GM18499 (cell line): ENCODE data around the gene SEPTIN12.

Experiments
- ATAC-seq: cut with Tn5 transposase; IDR thresholded peaks from one replicate; pipeline ENCODE4 v1.9.1; 2021; ENCODE audit warnings: moderate number of reproducible peaks; ENCODE audit not compliant: insufficient read depth, unreplicated experiment

The SEPTIN12 gene

DNA sequence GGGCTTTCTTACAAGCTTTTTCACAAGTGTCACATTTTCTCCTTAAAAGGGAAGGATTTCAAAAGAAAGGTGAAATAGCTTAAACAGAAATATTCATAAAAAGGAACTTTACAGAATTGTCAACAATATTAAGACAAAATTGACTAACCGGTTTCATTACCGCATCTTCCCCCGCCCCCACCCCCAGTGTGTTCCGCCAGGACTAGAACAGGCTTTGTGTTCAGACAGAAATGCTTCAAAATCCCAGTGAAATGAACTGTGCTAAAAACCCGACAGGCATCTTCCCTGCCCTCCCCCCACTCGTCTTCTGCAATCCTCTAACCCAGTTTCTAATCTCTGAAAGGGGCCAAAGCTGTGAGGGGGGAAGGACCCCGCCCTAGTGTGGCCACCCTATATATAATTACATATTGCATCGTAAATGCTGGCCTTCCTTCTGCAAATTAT, 15.3 kb upstream of the SEPTIN12 start:
- ATAC-seq, result no peak

DNA sequence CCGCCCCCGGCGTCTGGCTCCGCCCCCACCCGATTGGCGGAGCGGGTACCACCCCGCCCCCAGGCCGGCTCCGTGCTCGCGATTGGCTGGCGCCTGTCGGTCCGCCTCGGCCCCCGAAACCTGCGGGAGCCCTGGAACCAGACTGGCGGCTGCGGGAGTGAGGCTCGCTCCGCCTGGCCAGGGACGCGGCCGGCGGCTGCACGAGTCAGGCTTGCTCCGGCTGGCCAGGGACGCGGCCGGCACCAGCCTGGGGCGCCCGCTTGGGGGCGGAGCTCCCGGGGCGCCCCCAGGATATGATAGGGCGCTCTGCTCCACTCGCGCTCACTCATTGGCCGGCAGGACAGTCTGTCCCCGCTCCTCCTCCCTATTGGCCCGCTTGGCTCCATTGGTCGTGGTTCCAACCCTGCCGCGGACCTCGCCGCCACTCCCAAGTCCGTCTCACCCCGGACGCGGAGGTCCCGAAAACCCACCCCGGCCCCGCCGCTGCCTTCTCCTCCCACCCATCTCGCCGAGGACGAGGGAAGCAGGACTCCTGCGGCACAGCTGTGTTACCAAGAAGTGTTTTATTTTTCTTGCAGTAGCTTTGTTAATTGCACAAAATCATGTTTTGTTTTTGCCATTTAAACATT, 14.6 kb upstream of the SEPTIN12 start:
- peak; percentile 72 for ATAC-seq

GRCh38 chr16:4801962-4802658, 14.0 kb upstream of the SEPTIN12 start, which contains the start of gene ROGDI:
Gene ROGDI, minus strand, starts transcription at chr16:4802633. Its CDS starts 62 bp downstream, at chr16:4802571.
- ATAC-seq, result peak; percentile 42

GRCh38 chr16:4801051-4801961, 13.2 kb upstream of the SEPTIN12 start:
- ATAC-seq, result no peak

GRCh38 chr16:4800290-4801041, 12.3 kb upstream of the SEPTIN12 start:
- no peak for ATAC-seq

- no peak for ATAC-seq
Measured at GRCh38 chr16:4799171-4799855, 11.2 kb upstream of the SEPTIN12 start.

- no peak for ATAC-seq
Measured at GRCh38 chr16:4798456-4798855, 10.3 kb upstream of the SEPTIN12 start.

- no peak for ATAC-seq
Measured at GRCh38 chr16:4797805-4798252, 9.7 kb upstream of the SEPTIN12 start.

GRCh38 chr16:4796982-4797804, 9.0 kb upstream of the SEPTIN12 start:
- no peak for ATAC-seq

DNA sequence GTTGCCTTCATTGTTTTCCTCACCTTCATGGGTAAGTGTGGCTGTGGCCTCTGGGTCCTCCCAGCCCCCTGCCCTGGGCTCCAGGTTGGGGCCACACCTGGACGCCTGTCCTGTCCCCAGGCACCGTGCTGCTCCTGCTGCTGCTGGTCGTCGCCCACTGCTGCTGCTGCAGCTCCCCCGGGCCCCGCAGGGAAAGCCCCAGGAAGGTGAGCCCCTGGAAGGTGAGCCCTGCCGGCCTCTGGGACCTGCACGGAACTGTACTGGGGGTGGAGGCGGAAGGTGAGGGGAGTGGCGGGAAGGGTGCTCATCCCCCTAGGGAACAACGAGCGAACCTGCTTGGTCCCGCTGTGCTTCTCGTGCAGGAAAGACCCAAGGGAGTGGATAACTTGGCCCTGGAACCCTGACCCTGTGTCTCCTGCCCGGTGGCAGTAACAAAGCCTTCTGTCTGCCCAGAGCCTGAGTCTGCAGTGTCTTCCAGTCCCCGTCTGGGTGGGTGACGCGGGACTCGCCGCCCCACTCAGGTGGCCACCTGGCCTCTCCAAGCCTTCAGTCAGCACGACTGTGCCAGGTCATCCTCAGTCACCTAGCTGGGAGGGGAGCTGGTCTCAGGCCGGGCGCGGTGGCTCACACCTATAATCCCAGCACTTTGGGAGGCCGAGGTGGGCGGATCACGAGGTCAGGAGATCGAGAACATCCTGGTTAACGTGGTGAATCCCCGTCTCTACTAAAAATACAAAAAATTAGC, 7.9 kb upstream of the SEPTIN12 start:
- no peak for ATAC-seq

GRCh38 chr16:4795181-4795827, 7.2 kb upstream of the SEPTIN12 start, which contains the start of gene SMIM22:
Gene SMIM22, plus strand, starts transcription at chr16:4795369. Its CDS starts 366 bp downstream, at chr16:4795735.
- ATAC-seq, result no peak

DNA sequence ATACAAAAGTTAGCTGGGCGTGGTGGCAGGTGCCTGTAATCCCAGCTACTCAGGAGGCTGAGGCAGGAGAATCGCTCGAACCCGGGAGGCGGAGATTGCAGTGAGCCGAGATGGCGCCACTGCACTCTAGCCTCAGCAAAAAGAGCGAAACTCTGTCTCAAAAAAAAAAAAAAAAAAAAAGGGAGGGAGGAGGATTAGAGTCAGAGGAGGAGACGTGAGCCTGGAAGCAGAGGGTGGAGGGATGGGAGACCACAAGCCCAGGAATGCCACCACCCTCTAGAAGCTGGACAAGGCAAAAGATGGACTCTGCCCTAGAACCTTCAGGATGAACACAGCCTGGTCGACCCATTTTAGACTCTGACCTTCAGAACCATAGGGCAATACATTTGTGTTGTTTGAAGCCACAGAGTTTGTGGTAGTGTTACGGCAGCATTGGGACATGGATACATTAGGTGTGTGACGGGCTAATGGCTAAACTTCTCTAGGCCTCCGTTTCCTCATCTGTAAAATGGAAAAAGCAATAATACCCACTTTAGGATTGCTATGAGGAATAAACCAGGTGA, 4.9 kb upstream of the SEPTIN12 start:
- ATAC-seq, result no peak

DNA sequence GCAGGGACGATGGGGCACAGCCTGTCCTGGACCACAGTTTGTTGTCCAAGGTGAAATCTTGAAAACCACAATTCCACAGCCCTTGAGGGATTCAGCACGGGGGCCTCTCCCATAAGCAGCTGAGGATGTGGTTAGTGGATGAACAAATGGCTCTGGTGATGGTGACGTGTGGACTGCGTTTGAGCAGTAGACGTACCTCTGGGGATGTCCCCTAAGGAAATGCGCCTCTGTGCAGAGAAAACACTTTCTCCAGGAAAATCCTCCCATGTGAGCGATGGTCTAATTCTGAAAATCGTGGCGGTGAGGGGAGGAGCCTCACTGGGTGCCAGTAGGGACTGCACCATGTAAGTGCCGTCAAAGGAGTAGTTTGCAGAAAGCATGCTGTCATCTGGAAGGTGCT, 2.7 kb upstream of the SEPTIN12 start:
- ATAC-seq, result no peak

DNA sequence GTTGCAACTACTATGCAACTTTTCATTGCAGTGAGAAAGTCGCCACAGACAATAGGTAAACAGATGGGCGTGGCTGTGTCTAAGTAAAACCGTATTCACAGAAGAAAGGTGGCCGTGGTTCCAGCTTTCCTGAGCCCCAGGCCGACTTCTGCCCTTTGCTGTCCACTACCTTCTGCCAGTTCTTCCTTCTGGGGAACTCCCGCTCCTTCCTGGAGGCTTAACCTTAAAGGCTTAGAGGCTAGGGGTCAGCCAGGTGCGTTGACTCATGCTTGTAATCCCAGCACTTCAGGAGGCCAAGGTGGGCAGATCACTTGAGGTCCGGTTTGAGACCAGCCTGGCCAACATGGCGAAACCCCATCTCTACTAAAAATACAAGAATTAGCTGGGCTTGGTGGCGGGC, 2.1 kb upstream of the SEPTIN12 start:
- no peak for ATAC-seq

DNA sequence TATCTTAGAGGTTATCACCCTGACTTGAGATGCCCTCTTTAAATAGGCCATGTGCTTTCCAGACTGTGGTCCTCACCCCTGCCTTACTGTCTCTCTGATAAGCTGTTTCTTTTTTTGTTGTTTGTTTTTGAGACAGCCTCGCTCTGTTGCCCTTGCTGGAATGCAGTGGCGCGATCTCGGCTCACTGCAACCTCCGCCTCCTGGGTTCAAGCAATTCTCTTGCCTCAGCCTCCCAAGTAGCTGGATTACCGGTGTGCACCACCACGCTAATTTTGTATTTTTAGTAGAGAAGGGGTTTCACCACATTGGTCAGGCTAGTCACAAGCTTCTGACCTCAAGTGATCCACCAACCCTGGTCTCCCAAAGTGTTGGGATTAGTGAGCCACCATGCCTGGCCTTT, 765 bp upstream of the SEPTIN12 start:
- no peak for ATAC-seq

DNA sequence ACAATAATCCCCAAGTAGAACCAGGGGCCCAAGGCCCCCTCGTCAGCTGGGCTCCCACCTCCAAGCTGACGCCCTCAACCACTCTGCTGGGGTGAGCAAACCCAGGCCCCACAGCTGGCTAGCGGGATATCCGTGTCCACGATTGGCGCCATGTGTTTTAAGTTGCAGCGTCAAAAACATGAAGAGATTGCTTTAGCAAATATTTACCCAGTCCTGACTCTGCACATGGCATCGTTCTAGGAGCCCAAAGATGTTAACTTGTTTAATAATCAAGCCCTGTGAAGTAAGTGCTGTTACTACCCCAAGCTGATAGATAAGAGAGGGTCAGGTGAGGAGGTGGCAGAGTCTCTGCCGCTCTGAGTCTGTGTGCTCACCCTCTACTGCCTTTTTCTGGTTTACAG, 344 bp upstream of the SEPTIN12 start:
- ATAC-seq, result no peak

GRCh38 chr16:4787068-4787467, 1.1 kb downstream of the SEPTIN12 start:
- ATAC-seq, result no peak
